ENCODE measurements around the gene DLGAP4. TPM values are rescaled to one million over a fixed set of nuclear protein-coding genes. Genes with fewer than 3 reads are reported as not detected.

The DLGAP4 gene
- total and polyA plus RNA-seq, 9 of the 15 experiments (the other 6 are each of a cell fraction or from before 2014, with no cell fraction given) = 0.31 to 34.1 (median 4.5) TPM

- Histone ChIP-seq H3K9ac (ENCODE audit: insufficient read depth in 1 of 2, low read depth in 2 of 2, low read length in 2 of 2) (no peak overlapping the region), H3K4me3 (no peak overlapping the region), H3K36me3 (ENCODE audit: control insufficient read depth, insufficient read depth, low read length) (peaks cover 41% of the 10 kb centered on the region; the same call in 2 of the 3 replicates), H2AFZ (ENCODE audit: low read depth, low read length) (no peak overlapping the region), H3K9me3 (replicated peaks; ENCODE audit: control insufficient read depth, insufficient read depth, low read depth, low read length) (no peaks in the 10 kb centered on the region), H3K4me1 (replicated peaks in 1 of 2; ENCODE audit: control insufficient read depth in 2 of 2, insufficient read depth in 2 of 2, low read length in 2 of 2) (peaks cover 0 to 13% of the 10 kb centered on the region in 2 experiments; a peak in 2 of 5 replicates), H3K27ac (ENCODE audit: extremely low read depth, low read depth, low read length) (no peak overlapping the region), H3K9me1 (ENCODE audit: control insufficient read depth, insufficient read depth, low read length) (peaks cover 3% of the 10 kb centered on the region), H4K20me1 (replicated peaks; ENCODE audit: control insufficient read depth, insufficient read depth, low read length) (no peaks in the 10 kb centered on the region), H3K27me3 (ENCODE audit: control insufficient read depth in 2 of 2, insufficient read depth in 2 of 2, low read length in 2 of 2) (no peaks in the 10 kb centered on the region), H3K4me2 (ENCODE audit: insufficient read depth, low read length) (no peak overlapping the region), H3K79me2 (ENCODE audit: control insufficient read depth, insufficient read depth, low read length) (no peaks in the 10 kb centered on the region)
- intact Hi-C loops (cut with micrococcal nuclease) (no loop called here), in situ Hi-C loops (cut with MboI) (no loop called here)
- 58% methylated on average over 3 of the region's 3 CpGs for WGBS (ENCODE audit: insufficient coverage, low coverage, missing lambda C conversion rate)
- DNase-seq (ENCODE audit: extremely low read depth in 1 of 4, low spot score in 3 of 4) (no peak), ATAC-seq (no peak), FAIRE-seq (no peak)
- ChIA-PET POLR2A (interaction anchor here (0.5 to 1.2 kb wide), 2 partner anchors 12 to 57 kb away, joined by 3 read pairs; no protein-coding TSS in a partner anchor), CTCF (ENCODE audit: low intra/inter-chr PET ratio) (no interaction called here)
- BruUV-seq (replicated peaks) = no TSS peak
- TF ChIP-seq TEAD2 (tag; IDR thresholded peaks at IDR 0.05) = no peak
- no peak for TF ChIP-seq ZBTB40 (IDR thresholded peaks at IDR 0.05)
- no peak for TF ChIP-seq ZBTB40 (CRISPR knock-in tag; IDR thresholded peaks at IDR 0.05)
- no peak for TF ChIP-seq MITF (IDR thresholded peaks at IDR 0.05)
- no peak for TF ChIP-seq ZBTB7A (IDR thresholded peaks at IDR 0.05; ENCODE audit: borderline replicate concordance, control insufficient read depth, low read depth, low read length)
- no peak for TF ChIP-seq CREB5 (CRISPR knock-in tag; IDR thresholded peaks at IDR 0.05)
- no peak for TF ChIP-seq ATF2 (CRISPR knock-in tag; IDR thresholded peaks at IDR 0.05)
- no peak for TF ChIP-seq EGR1 (conservative IDR thresholded peaks at IDR 0.05)
These were observed 195.3 kb downstream of the DLGAP4 start for GRCh38 chr20:36501367-36502006.

Measured in K562 (cell line).